NT2/D1 (cell line): ENCODE results near the gene SUSD3.

Source experiments
- DNase-seq: peaks from one replicate; pipeline ENCODE4 v3.0.0-alpha.2; 2011; ENCODE audit warnings: low read depth, low spot score
- H3K27me3 ChIP-seq: 2 replicates; pipeline ENCODE4 v1.6.0; 2011; ENCODE audit warnings: mild to moderate bottlenecking; ENCODE audit not compliant: insufficient read length, insufficient read depth
- H3K36me3 ChIP-seq: 2 replicates; pipeline ENCODE4 v1.6.1; 2011; ENCODE audit warnings: mild to moderate bottlenecking, low read length, mixed read lengths; ENCODE audit not compliant: insufficient read depth, insufficient read length
- H3K4me1 ChIP-seq: 2 replicates; pipeline ENCODE4 v1.5.1; 2011; ENCODE audit not compliant: insufficient read depth, insufficient read length
- H3K4me3 ChIP-seq: 2 replicates; pipeline ENCODE4 v1.5.1; 2011; ENCODE audit warnings: low read depth; ENCODE audit not compliant: insufficient read length
- H3K9ac ChIP-seq: 2 replicates; pipeline ENCODE4 v1.6.0; 2011; ENCODE audit warnings: low read depth; ENCODE audit not compliant: insufficient read length
- H3K9me3 ChIP-seq: 2 replicates; pipeline ENCODE4 v1.5.1; 2011; ENCODE audit warnings: mild to moderate bottlenecking, low read length; ENCODE audit not compliant: insufficient read depth
- SUZ12 ChIP-seq: IDR thresholded peaks from 2 replicates; pipeline ENCODE4 v1.6.1; 2011; ENCODE audit not compliant: insufficient read length, insufficient read depth; ENCODE audit errors: extremely low read depth
- YY1 ChIP-seq: IDR thresholded peaks from 2 replicates; pipeline ENCODE4 v1.6.1; 2011; ENCODE audit not compliant: insufficient read length, insufficient read depth
- ZNF274 ChIP-seq: IDR thresholded peaks from 2 replicates; pipeline ENCODE4 v1.6.1; 2011; ENCODE audit warnings: mild to moderate bottlenecking, low read depth, low read length

Gene SUSD3

GRCh38 chr9:93053781-93054331 is 4.6 kb upstream of the SUSD3 start:
- Histone ChIP-seq H3K27me3 (no peaks in the 10 kb centered on the region), H3K4me1 (peaks cover 33% of the 10 kb centered on the region), H3K9me3 (no peaks in the 10 kb centered on the region), H3K9ac (no peak overlapping the region), H3K36me3 (no peaks in the 10 kb centered on the region), H3K4me3 (no peak overlapping the region)
- DNase-seq: no peak
- no peak for TF ChIP-seq SUZ12
- TF ChIP-seq ZNF274: no peak

GRCh38 chr9:93054758-93055704 is 3.5 kb upstream of the SUSD3 start:
- no peak for DNase-seq
- peak overlapping the region; percentile 9 for H3K9ac ChIP-seq
- no peaks in the 10 kb centered on the region for H3K27me3 ChIP-seq
- no peaks in the 10 kb centered on the region for H3K9me3 ChIP-seq
- TF ChIP-seq ZNF274 (no peak), YY1 (no peak), SUZ12 (no peak)
- H3K4me3 ChIP-seq: no peak overlapping the region
- H3K4me1 ChIP-seq: peaks cover 35% of the 10 kb centered on the region
- no peaks in the 10 kb centered on the region for H3K36me3 ChIP-seq

GRCh38 chr9:93057042-93057702 is 1.3 kb upstream of the SUSD3 start:
- H3K9me3 ChIP-seq: no peaks in the 10 kb centered on the region
- peaks cover 49% of the 10 kb centered on the region for H3K4me1 ChIP-seq
- no peaks in the 10 kb centered on the region for H3K36me3 ChIP-seq
- H3K4me3 ChIP-seq: no peak overlapping the region
- no peak for DNase-seq
- H3K27me3 ChIP-seq: no peaks in the 10 kb centered on the region
- H3K9ac ChIP-seq: peak overlapping the region; percentile 17
- no peak for TF ChIP-seq YY1
- no peak for TF ChIP-seq SUZ12
- no peak for TF ChIP-seq ZNF274

- peak overlapping the region; percentile 52 for H3K9ac ChIP-seq
- H3K36me3 ChIP-seq: no peaks in the 10 kb centered on the region
- TF ChIP-seq SUZ12 (no peak), ZNF274 (no peak), YY1 (no peak)
- no peaks in the 10 kb centered on the region for H3K9me3 ChIP-seq
- no peak overlapping the region for H3K4me3 ChIP-seq
- peaks cover 55% of the 10 kb centered on the region for H3K4me1 ChIP-seq
- no peaks in the 10 kb centered on the region for H3K27me3 ChIP-seq
- no peak for DNase-seq
These were observed 672 bp upstream of the SUSD3 start for GRCh38 chr9:93057703-93058354.

GRCh38 chr9:93059011-93059714 is 662 bp downstream of the SUSD3 start:
- no peak for DNase-seq
- peaks cover 45% of the 10 kb centered on the region for H3K4me1 ChIP-seq
- no peaks in the 10 kb centered on the region for H3K36me3 ChIP-seq
- peak overlapping the region; percentile 38 for H3K4me3 ChIP-seq
- no peak for TF ChIP-seq SUZ12
- no peak for TF ChIP-seq ZNF274
- no peak for TF ChIP-seq YY1
- no peaks in the 10 kb centered on the region for H3K9me3 ChIP-seq
- peak overlapping the region; percentile 2 for H3K9ac ChIP-seq
- no peaks in the 10 kb centered on the region for H3K27me3 ChIP-seq

- no peak for DNase-seq
- Histone ChIP-seq H3K9me3 (no peaks in the 10 kb centered on the region), H3K36me3 (no peaks in the 10 kb centered on the region), H3K4me1 (peaks cover 42% of the 10 kb centered on the region), H3K4me3 (no peak overlapping the region), H3K9ac (peak overlapping the region; percentile 2), H3K27me3 (no peaks in the 10 kb centered on the region)
- TF ChIP-seq SUZ12: no peak
- no peak for TF ChIP-seq YY1
- no peak for TF ChIP-seq ZNF274
These were observed 1.4 kb downstream of the SUSD3 start for GRCh38 chr9:93059715-93060578.
